Measurements from ENCODE around the gene CDHR3. TPM values are rescaled to one million over a fixed set of nuclear protein-coding genes. Genes with fewer than 3 reads are reported as not detected.

The CDHR3 gene
- polyA plus RNA-seq, 4 donors, result 4.1 to 24.1 (median 5.4) TPM

- DNase-seq (peak; percentile 73 to 74), FAIRE-seq (no peak)
- H3K4me1 ChIP-seq (ENCODE audit: control insufficient read depth in 3 of 3, insufficient read depth in 2 of 3, low read depth in 1 of 3, low read length in 2 of 3), result no peaks in the 10 kb centered on the region
- H3K9me3 ChIP-seq (ENCODE audit: control insufficient read depth in 2 of 2, insufficient read depth in 1 of 2, low read depth in 1 of 2, low read length in 1 of 2), result no peaks in the 10 kb centered on the region
- H3K36me3 ChIP-seq (ENCODE audit: control insufficient read depth in 3 of 3, insufficient read depth in 2 of 3, low read depth in 1 of 3, low read length in 3 of 3), result no peaks in the 10 kb centered on the region
- 36 to 50% (median 42%) methylated on average over 9 of the region's 9 CpGs for WGBS, 3 donors
- no peak overlapping the region for H3K4me3 ChIP-seq (ENCODE audit: low read depth in 1 of 3, low read length in 3 of 3)
- H3K27me3 ChIP-seq (ENCODE audit: control insufficient read depth in 3 of 3, insufficient read depth in 3 of 3, low read length in 3 of 3), result peaks cover 0 to 2% (median 0%) of the 10 kb centered on the region in 3 donors
- H3K27ac ChIP-seq (ENCODE audit: low read depth in 1 of 3, low read length in 2 of 3), result no peak overlapping the region
These were observed 93.6 kb downstream of the CDHR3 start for GRCh38 chr7:106056513-106057203.

GRCh38 chr7:106057204-106057961 is 94.3 kb downstream of the CDHR3 start:
- Histone ChIP-seq H3K36me3 (ENCODE audit: control insufficient read depth in 3 of 3, insufficient read depth in 2 of 3, low read depth in 1 of 3, low read length in 3 of 3) (no peaks in the 10 kb centered on the region), H3K4me3 (ENCODE audit: low read depth in 1 of 3, low read length in 3 of 3) (no peak overlapping the region), H3K27ac (ENCODE audit: low read depth in 1 of 3, low read length in 2 of 3) (no peak overlapping the region), H3K27me3 (ENCODE audit: control insufficient read depth in 3 of 3, insufficient read depth in 3 of 3, low read length in 3 of 3) (peaks cover 0 to 2% (median 0%) of the 10 kb centered on the region in 3 donors), H3K4me1 (ENCODE audit: control insufficient read depth in 3 of 3, insufficient read depth in 2 of 3, low read depth in 1 of 3, low read length in 2 of 3) (no peaks in the 10 kb centered on the region), H3K9me3 (ENCODE audit: control insufficient read depth in 2 of 2, insufficient read depth in 1 of 2, low read depth in 1 of 2, low read length in 1 of 2) (no peaks in the 10 kb centered on the region)
- FAIRE-seq (no peak), DNase-seq (no peak)
- 61 to 74% (median 62%) methylated on average over 10 of the region's 10 CpGs for WGBS, 3 donors

- 57 to 67% (median 57%) methylated on average over 19 of the region's 19 CpGs for WGBS, 3 donors
- no peak for FAIRE-seq
These were observed 95.2 kb downstream of the CDHR3 start for GRCh38 chr7:106057962-106058927.

GRCh38 chr7:106058928-106059324 is 95.9 kb downstream of the CDHR3 start:
- no peaks in the 10 kb centered on the region for H3K4me1 ChIP-seq (ENCODE audit: control insufficient read depth in 3 of 3, insufficient read depth in 2 of 3, low read depth in 1 of 3, low read length in 2 of 3)
- no peaks in the 10 kb centered on the region for H3K9me3 ChIP-seq (ENCODE audit: control insufficient read depth in 2 of 2, insufficient read depth in 1 of 2, low read depth in 1 of 2, low read length in 1 of 2)
- DNase-seq (no peak), FAIRE-seq (no peak)
- H3K36me3 ChIP-seq (ENCODE audit: control insufficient read depth in 3 of 3, insufficient read depth in 2 of 3, low read depth in 1 of 3, low read length in 3 of 3), result no peaks in the 10 kb centered on the region
- no peaks in the 10 kb centered on the region for H3K27me3 ChIP-seq (ENCODE audit: control insufficient read depth in 3 of 3, insufficient read depth in 3 of 3, low read length in 3 of 3)
- H3K27ac ChIP-seq (ENCODE audit: low read depth in 1 of 3, low read length in 2 of 3), result no peak overlapping the region
- H3K4me3 ChIP-seq (ENCODE audit: low read depth in 1 of 3, low read length in 3 of 3), result no peak overlapping the region
- WGBS, 3 donors, result 89 to 93% (median 91%) methylated on average over 3 of the region's 3 CpGs

More at GRCh38 chr7:106057962-106058927, 95.2 kb downstream of the CDHR3 start:
- H3K27ac ChIP-seq (ENCODE audit: low read depth in 1 of 3, low read length in 2 of 3), result no peak overlapping the region
- no peaks in the 10 kb centered on the region for H3K4me1 ChIP-seq (ENCODE audit: control insufficient read depth in 3 of 3, insufficient read depth in 2 of 3, low read depth in 1 of 3, low read length in 2 of 3)
- H3K36me3 ChIP-seq (ENCODE audit: control insufficient read depth in 3 of 3, insufficient read depth in 2 of 3, low read depth in 1 of 3, low read length in 3 of 3), result no peaks in the 10 kb centered on the region
- DNase-seq, result peak; percentile 30 to 62
- H3K4me3 ChIP-seq (ENCODE audit: low read depth in 1 of 3, low read length in 3 of 3), result no peak overlapping the region
- H3K9me3 ChIP-seq (ENCODE audit: control insufficient read depth in 2 of 2, insufficient read depth in 1 of 2, low read depth in 1 of 2, low read length in 1 of 2), result no peaks in the 10 kb centered on the region
- no peaks in the 10 kb centered on the region for H3K27me3 ChIP-seq (ENCODE audit: control insufficient read depth in 3 of 3, insufficient read depth in 3 of 3, low read length in 3 of 3)

- FAIRE-seq (no peak), DNase-seq (no peak)
- H3K27me3 ChIP-seq (ENCODE audit: control insufficient read depth in 3 of 3, insufficient read depth in 3 of 3, low read length in 3 of 3), result no peaks in the 10 kb centered on the region
- H3K9me3 ChIP-seq (ENCODE audit: control insufficient read depth in 2 of 2, insufficient read depth in 1 of 2, low read depth in 1 of 2, low read length in 1 of 2), result no peaks in the 10 kb centered on the region
- no peak overlapping the region for H3K27ac ChIP-seq (ENCODE audit: low read depth in 1 of 3, low read length in 2 of 3)
- H3K4me3 ChIP-seq (ENCODE audit: low read depth in 1 of 3, low read length in 3 of 3), result no peak overlapping the region
- peaks cover 0 to under 1% (median 0%) of the 10 kb centered on the region in 3 donors for H3K4me1 ChIP-seq (ENCODE audit: control insufficient read depth in 3 of 3, insufficient read depth in 2 of 3, low read depth in 1 of 3, low read length in 2 of 3)
- 86 to 93% (median 91%) methylated on average over 2 of the region's 2 CpGs for WGBS, 3 donors
- no peaks in the 10 kb centered on the region for H3K36me3 ChIP-seq (ENCODE audit: control insufficient read depth in 3 of 3, insufficient read depth in 2 of 3, low read depth in 1 of 3, low read length in 3 of 3)
These were observed 96.5 kb downstream of the CDHR3 start for GRCh38 chr7:106059556-106059955.

- no peaks in the 10 kb centered on the region for H3K9me3 ChIP-seq (ENCODE audit: control insufficient read depth in 2 of 2, insufficient read depth in 1 of 2, low read depth in 1 of 2, low read length in 1 of 2)
- H3K36me3 ChIP-seq (ENCODE audit: control insufficient read depth in 3 of 3, insufficient read depth in 2 of 3, low read depth in 1 of 3, low read length in 3 of 3), result no peaks in the 10 kb centered on the region
- no peaks in the 10 kb centered on the region for H3K27me3 ChIP-seq (ENCODE audit: control insufficient read depth in 3 of 3, insufficient read depth in 3 of 3, low read length in 3 of 3)
- no peak overlapping the region for H3K4me3 ChIP-seq (ENCODE audit: low read depth in 1 of 3, low read length in 3 of 3)
- no peak overlapping the region for H3K27ac ChIP-seq (ENCODE audit: low read depth in 1 of 3, low read length in 2 of 3)
- 88 to 96% (median 90%) methylated on average over 7 of the region's 7 CpGs for WGBS, 3 donors
- peaks cover 0 to 9% (median 2%) of the 10 kb centered on the region in 3 donors for H3K4me1 ChIP-seq (ENCODE audit: control insufficient read depth in 3 of 3, insufficient read depth in 2 of 3, low read depth in 1 of 3, low read length in 2 of 3)
- no peak for FAIRE-seq
- no peak for DNase-seq
These were observed 97.4 kb downstream of the CDHR3 start for GRCh38 chr7:106060394-106060920.

- H3K9me3 ChIP-seq (ENCODE audit: control insufficient read depth in 2 of 2, insufficient read depth in 1 of 2, low read depth in 1 of 2, low read length in 1 of 2), result no peaks in the 10 kb centered on the region
- FAIRE-seq (no peak), DNase-seq (no peak)
- WGBS, 3 donors, result 87 to 95% (median 94%) methylated on average over 9 of the region's 9 CpGs
- H3K36me3 ChIP-seq (ENCODE audit: control insufficient read depth in 3 of 3, insufficient read depth in 2 of 3, low read depth in 1 of 3, low read length in 3 of 3), result no peaks in the 10 kb centered on the region
- H3K4me3 ChIP-seq (ENCODE audit: low read depth in 1 of 3, low read length in 3 of 3), result no peak overlapping the region
- H3K27ac ChIP-seq (ENCODE audit: low read depth in 1 of 3, low read length in 2 of 3), result no peak overlapping the region
- H3K27me3 ChIP-seq (ENCODE audit: control insufficient read depth in 3 of 3, insufficient read depth in 3 of 3, low read length in 3 of 3), result no peaks in the 10 kb centered on the region
- peaks cover 2 to 18% (median 6%) of the 10 kb centered on the region in 3 donors for H3K4me1 ChIP-seq (ENCODE audit: control insufficient read depth in 3 of 3, insufficient read depth in 2 of 3, low read depth in 1 of 3, low read length in 2 of 3)
These were observed 98.4 kb downstream of the CDHR3 start for GRCh38 chr7:106061301-106061979.

Measured in small intestine (tissue), 7 donors.